Memory B cell (primary cell): Measurements from ENCODE around the gene POGLUT2.

Source experiments
- ATAC-seq: fragments of 150-1000 bp; cut with Tn5 transposase; 2 replicates; pipeline ENCODE4 v1.10.0; 2021; ENCODE audit warnings: low read depth, mild to moderate bottlenecking, moderate library complexity
- DNase-seq, 2 donors: peaks; one replicate each; pipeline ENCODE4 v3.0.0; 2022; ENCODE audit warnings: low spot score in 2 of 2
- H3K27ac Mint-ChIP-seq: one replicate; pipeline ENCODE4 v1.8.0; 2022; ENCODE audit warnings: mild to moderate bottlenecking, moderate library complexity, mixed read lengths
- H3K27me3 Mint-ChIP-seq: one replicate; pipeline ENCODE4 v1.8.0; 2022; ENCODE audit warnings: mixed read lengths
- H3K36me3 Mint-ChIP-seq: one replicate; pipeline ENCODE4 v1.8.0; 2022; ENCODE audit warnings: mild to moderate bottlenecking, mixed read lengths
- H3K4me1 Mint-ChIP-seq: one replicate; pipeline ENCODE4 v1.8.0; 2022; ENCODE audit warnings: mixed read lengths
- H3K4me3 Mint-ChIP-seq: one replicate; pipeline ENCODE4 v1.8.0; 2022; ENCODE audit warnings: mild to moderate bottlenecking, moderate library complexity, mixed read lengths
- H3K9me3 Mint-ChIP-seq: one replicate; pipeline ENCODE4 v1.8.0; 2022; ENCODE audit warnings: mixed read lengths

POGLUT2 gene

DNA sequence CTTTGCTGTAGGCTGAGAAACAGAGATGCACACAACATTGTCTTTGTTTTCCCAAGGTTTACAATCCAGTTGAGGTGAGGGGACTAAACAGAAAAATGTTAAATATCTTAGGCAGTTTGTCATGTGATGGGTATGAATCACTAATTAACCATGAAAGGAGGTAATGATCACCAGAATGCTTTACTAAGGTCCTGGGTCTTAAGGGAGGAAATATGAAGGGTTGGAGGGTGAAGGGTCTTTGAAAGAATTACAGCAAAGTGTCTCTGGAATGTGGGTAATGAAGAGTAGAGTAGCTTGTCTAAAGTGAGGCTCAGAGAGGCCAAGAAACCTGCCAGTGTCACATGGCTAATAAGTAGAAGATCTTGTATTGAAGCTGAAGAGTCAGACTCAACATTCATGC is 19.1 kb upstream of the POGLUT2 start:
- H3K27me3 Mint-ChIP-seq = no peaks in the 10 kb centered on the region
- no peak overlapping the region for H3K4me3 Mint-ChIP-seq
- H3K36me3 Mint-ChIP-seq = peaks cover 10% of the 10 kb centered on the region
- H3K9me3 Mint-ChIP-seq = no peaks in the 10 kb centered on the region
- H3K4me1 Mint-ChIP-seq = peaks cover 3% of the 10 kb centered on the region
- ATAC-seq (no peak), DNase-seq (no peak)
- no peak overlapping the region for H3K27ac Mint-ChIP-seq

DNA sequence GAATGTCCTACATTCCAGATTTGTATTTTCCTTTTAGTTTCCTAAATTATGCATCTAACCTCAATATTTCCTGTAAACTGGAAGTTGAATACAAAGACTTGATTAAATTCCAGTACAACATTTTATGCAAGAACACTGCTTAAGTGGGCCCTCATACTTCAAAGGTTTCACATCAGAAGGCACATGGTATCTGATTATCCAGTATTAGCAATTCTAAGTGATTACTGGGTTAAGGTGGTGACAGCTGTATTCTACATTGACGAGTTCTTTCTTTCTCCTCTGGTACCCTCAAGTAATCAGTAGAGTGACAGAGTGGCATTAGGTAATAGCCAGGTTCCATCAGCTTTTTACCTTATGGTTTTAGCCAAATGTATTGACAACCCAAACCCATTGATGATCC is 18.5 kb upstream of the POGLUT2 start:
- Mint-ChIP-seq H3K4me3 (no peak overlapping the region), H3K27ac (no peak overlapping the region), H3K4me1 (peaks cover 3% of the 10 kb centered on the region), H3K36me3 (peaks cover 6% of the 10 kb centered on the region), H3K27me3 (no peaks in the 10 kb centered on the region), H3K9me3 (no peaks in the 10 kb centered on the region)
- ATAC-seq = no peak
- no peak for DNase-seq

DNA sequence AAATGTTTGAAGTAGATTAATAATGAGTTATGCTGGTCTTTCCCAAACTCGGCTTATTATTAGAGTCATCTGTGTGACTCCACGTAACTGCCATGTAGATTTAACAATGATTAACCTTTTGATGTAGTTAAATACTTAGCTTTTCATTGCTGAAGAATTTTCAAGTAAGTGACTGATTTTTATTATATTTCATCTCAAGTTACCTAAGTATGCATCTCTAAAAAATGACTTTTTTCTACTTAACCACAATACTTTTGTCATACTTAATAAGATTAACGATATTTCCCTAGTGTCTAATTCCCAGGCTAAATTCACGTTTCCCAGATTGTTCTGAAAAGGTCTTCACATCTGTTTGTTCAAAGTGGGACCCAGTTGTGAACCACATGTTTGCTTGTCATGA is 17.9 kb upstream of the POGLUT2 start:
- no peak overlapping the region for H3K27ac Mint-ChIP-seq
- H3K9me3 Mint-ChIP-seq = peaks cover 4% of the 10 kb centered on the region
- peaks cover 3% of the 10 kb centered on the region for H3K4me1 Mint-ChIP-seq
- H3K36me3 Mint-ChIP-seq = peaks cover 6% of the 10 kb centered on the region
- H3K27me3 Mint-ChIP-seq = no peaks in the 10 kb centered on the region
- no peak overlapping the region for H3K4me3 Mint-ChIP-seq
- no peak for DNase-seq
- no peak for ATAC-seq

DNA sequence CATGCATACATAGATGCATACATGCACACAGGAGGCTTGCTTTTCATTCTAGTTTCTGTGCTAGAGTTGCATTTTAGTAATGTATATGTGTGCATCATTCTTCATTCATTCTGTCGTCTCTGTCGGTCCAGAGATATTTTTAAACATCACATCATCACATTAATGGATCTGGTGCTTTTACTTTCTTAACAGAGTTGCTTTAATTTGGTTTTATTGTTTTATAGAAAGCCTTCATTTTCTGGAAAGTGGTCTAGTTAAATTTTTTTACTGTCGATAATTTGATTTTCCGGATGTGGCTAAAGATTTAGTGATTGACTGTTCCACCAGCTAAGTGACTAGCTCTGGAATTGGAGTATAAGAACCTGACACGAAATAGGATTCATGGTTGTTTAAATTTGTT is 17.0 kb upstream of the POGLUT2 start:
- H3K9me3 Mint-ChIP-seq = peaks cover 4% of the 10 kb centered on the region
- no peak overlapping the region for H3K27ac Mint-ChIP-seq
- peaks cover 6% of the 10 kb centered on the region for H3K36me3 Mint-ChIP-seq
- ATAC-seq = no peak
- peaks cover 3% of the 10 kb centered on the region for H3K4me1 Mint-ChIP-seq
- no peak for DNase-seq
- no peaks in the 10 kb centered on the region for H3K27me3 Mint-ChIP-seq
- no peak overlapping the region for H3K4me3 Mint-ChIP-seq

DNA sequence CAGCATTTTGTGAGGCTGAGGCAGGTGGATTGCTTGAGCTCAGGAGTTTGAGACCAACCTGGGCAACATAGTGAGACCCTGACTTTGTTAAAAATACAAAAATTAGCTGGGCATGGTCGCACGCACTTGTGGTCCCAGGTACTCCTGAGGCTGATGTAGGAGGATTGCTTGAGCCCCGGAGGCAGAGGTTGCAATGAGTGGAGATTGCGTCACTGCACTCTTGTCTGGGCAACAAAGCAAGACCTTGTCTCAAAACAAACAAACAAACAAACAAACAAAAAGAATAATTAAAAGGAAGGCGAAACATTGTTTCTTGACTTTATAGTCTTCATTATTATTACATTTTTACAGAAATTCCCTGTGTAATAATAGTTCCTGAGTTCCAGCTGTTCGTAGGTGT is 16.0 kb upstream of the POGLUT2 start:
- Mint-ChIP-seq H3K4me1 (peaks cover 3% of the 10 kb centered on the region), H3K4me3 (no peak overlapping the region), H3K36me3 (peaks cover 6% of the 10 kb centered on the region), H3K9me3 (peaks cover 4% of the 10 kb centered on the region), H3K27ac (no peak overlapping the region), H3K27me3 (no peaks in the 10 kb centered on the region)
- ATAC-seq (no peak), DNase-seq (no peak)

DNA sequence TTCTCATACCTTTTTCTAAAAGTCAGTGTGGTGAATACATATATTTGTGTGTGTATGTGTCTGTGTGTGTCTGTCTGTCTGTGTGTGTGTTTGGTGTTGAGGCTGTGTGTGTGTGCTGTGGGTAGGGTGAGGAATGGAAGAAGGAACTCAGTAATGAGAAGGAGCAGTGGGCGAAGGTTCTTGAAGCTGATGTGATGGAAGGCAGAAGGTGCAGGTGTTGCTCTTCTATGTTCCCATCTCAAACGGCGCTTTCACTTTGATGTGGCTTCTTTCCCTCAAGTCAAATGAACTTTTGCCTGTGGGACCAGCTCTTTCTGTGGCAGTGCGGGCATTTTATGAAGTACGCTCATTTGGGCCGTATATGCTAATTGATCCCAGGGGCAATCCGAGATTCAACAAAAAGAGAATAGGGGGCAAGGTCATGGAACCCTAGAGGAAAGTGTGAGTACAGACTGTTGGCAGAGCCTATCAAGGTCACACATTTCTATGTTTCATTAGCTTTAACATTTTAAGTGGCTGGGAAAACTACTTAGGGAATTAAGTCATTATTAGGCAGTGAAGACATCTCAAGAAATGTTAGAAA is 15.3 kb upstream of the POGLUT2 start:
- no peaks in the 10 kb centered on the region for H3K27me3 Mint-ChIP-seq
- peaks cover 3% of the 10 kb centered on the region for H3K4me1 Mint-ChIP-seq
- peaks cover 6% of the 10 kb centered on the region for H3K36me3 Mint-ChIP-seq
- DNase-seq (no peak), ATAC-seq (no peak)
- H3K27ac Mint-ChIP-seq = no peak overlapping the region
- H3K9me3 Mint-ChIP-seq = peaks cover 4% of the 10 kb centered on the region
- no peak overlapping the region for H3K4me3 Mint-ChIP-seq

DNA sequence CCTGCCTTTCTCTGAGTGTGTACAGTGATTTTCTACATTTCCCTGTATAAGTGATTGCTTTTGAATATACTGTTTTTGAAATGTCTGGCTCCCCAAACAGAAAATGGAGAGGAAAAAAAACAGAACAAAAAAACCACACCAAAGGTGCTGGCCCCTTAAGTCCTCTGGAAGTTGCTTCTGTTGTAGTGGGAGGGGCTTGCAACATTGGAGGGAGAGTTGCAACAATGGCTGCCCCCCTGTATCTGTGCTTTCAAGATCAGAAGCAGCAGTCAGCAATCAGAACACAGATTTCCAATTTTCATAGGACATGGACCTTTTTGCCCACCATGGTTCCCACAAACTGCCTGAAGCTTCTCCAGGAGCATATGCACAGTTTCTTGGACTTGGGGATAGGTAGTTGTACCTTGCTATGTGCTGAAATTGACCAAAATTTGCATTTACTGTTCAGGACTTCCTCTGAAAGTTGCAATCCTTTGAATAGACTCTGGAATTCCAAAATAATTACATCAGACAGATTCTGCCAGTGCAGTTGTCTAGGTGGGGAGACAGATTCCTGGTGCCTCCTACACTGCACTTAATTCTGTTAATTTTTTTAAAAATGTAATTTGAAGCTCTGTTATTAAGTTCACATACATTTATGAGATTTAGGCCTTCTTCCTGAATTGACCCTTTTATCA is 14.0 kb upstream of the POGLUT2 start:
- peaks cover 3% of the 10 kb centered on the region for H3K4me1 Mint-ChIP-seq
- H3K36me3 Mint-ChIP-seq = peaks cover 6% of the 10 kb centered on the region
- no peaks in the 10 kb centered on the region for H3K27me3 Mint-ChIP-seq
- DNase-seq (no peak), ATAC-seq (no peak)
- peaks cover 4% of the 10 kb centered on the region for H3K9me3 Mint-ChIP-seq
- no peak overlapping the region for H3K27ac Mint-ChIP-seq
- no peak overlapping the region for H3K4me3 Mint-ChIP-seq

DNA sequence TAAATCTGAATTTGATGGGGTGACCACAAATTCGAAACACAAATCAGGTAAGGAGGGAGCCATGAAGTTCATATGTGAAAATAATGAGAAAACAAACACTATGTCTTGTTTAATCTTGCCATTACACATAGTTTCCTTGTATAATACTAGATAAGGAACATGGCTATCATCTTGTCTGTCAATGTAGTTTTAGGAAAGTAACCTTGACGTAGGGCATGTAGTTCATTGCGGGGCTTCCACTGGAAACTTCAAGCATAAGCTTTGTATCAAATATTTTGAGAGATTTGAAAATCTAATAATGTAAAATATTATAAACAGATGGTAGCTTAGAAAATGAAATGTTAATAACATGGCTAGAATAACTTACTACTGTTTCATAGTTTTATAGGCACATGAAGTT is 8.9 kb upstream of the POGLUT2 start:
- H3K36me3 Mint-ChIP-seq = peaks cover 4% of the 10 kb centered on the region
- H3K4me1 Mint-ChIP-seq = peaks cover 3% of the 10 kb centered on the region
- no peak overlapping the region for H3K4me3 Mint-ChIP-seq
- peaks cover 6% of the 10 kb centered on the region for H3K9me3 Mint-ChIP-seq
- H3K27ac Mint-ChIP-seq = no peak overlapping the region
- ATAC-seq (no peak), DNase-seq (no peak)
- no peaks in the 10 kb centered on the region for H3K27me3 Mint-ChIP-seq

DNA sequence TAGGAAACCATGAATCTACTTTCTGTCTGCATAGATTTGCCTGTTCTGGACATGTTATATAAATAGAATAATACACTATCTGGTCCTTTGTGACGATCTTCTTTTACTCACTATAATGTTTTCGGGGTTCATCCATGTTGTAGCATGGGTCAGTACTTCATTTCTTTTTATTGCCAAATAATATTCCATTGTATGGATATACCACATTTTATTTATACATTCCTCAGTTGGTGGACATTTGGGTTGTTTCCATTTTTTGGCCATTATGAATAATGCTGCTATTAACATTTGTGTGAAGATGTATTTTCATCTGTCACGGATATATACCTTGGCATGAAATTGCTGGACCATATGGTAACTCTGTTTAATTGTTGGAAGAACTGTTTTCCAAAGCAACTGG is 6.9 kb upstream of the POGLUT2 start:
- peaks cover 2% of the 10 kb centered on the region for H3K9me3 Mint-ChIP-seq
- DNase-seq (no peak), ATAC-seq (no peak)
- no peak overlapping the region for H3K4me3 Mint-ChIP-seq
- H3K36me3 Mint-ChIP-seq = no peaks in the 10 kb centered on the region
- peaks cover 3% of the 10 kb centered on the region for H3K4me1 Mint-ChIP-seq
- H3K27me3 Mint-ChIP-seq = no peaks in the 10 kb centered on the region
- no peak overlapping the region for H3K27ac Mint-ChIP-seq

DNA sequence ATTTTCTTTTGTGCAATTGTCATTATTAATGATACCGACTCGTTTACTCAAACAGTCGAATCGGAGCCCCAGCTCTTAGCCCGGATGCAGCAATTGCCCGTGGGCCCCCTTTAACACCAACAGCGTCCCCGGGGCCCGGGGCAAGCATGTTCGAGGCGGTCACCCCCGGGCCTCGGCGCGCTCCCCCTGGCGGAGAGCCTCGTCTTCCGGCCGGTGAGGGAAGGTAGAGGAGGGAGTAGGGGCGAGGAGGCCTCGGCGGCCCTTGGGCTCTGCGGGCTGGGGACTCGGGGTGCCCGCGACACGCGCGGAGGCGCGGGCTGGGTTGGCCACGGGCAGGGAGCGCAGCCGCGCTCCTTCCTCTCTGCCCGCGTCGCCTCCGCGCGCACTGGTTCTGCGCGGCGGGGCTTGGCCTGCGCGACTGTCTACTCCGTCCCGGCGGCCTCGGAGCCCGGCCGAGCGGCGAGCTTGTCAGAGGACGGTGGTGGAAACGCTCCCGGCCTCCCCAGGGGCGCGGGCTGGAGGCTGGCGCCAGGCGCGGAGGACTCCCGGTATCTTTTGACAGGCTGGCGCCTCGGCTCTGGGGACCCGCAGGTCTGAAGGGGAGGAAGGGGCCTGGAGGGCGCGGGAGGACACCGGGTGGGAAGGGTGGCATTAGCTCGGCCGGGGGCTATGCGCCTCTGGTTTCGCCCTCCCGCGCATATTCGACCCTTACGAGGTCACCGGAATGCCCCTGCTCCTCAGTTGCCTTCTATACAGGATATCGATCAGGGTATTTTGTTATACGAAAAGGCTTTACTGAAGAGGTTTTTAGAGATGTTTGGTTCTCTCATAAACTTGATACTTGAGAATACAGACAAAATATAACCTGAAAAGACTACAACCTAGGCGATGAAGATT is 1.6 kb upstream of the POGLUT2 start:
- peak; percentile 72 to 80 for DNase-seq
- peaks cover 9% of the 10 kb centered on the region for H3K4me1 Mint-ChIP-seq
- peaks cover 1% of the 10 kb centered on the region for H3K27me3 Mint-ChIP-seq
- H3K27ac Mint-ChIP-seq = no peak overlapping the region
- H3K4me3 Mint-ChIP-seq = peak overlapping the region; percentile 87
- no peaks in the 10 kb centered on the region for H3K9me3 Mint-ChIP-seq
- H3K36me3 Mint-ChIP-seq = no peaks in the 10 kb centered on the region
- peak; percentile 84 for ATAC-seq

DNA sequence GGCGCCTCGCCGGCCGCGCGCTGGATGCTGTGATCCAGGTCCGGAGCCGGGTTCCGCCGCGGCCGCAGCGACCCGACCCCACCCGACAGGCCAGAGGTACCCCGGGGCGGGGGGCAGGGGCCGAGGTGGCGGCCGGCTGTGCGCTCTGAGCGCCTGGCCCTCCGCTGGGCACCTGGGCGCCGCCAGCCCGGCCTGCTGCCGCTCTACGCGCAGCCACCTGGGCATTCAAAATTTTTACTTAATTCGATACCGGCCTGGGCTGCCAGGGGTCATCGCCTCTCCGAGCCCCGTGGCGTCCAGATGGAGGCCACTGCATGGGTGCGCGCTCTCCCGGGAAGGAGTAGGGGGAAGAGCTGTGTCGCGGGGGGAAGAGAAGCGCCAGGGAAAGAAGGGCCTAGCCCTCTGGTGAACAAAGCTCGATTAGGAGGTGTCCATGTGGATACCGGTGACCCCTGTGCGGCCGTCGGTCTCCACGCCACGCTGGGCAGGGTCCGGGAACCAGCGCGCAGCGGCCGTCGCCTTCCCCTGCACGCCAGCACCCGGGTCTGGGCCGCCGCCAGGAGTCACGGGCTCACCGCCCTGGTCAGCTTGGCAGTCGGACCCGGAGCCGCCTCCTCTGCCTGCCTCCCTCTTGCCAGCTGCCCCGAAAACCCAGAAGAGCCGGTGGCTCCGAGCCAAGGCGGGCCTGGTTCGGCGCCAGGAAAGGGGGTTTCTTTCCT is 809 bp upstream of the POGLUT2 start:
- no peaks in the 10 kb centered on the region for H3K36me3 Mint-ChIP-seq
- no peaks in the 10 kb centered on the region for H3K9me3 Mint-ChIP-seq
- H3K27ac Mint-ChIP-seq = no peak overlapping the region
- DNase-seq = peak; percentile 9 to 24
- peaks cover 1% of the 10 kb centered on the region for H3K27me3 Mint-ChIP-seq
- peak overlapping the region; percentile 87 for H3K4me3 Mint-ChIP-seq
- H3K4me1 Mint-ChIP-seq = peaks cover 9% of the 10 kb centered on the region
- ATAC-seq = peak; percentile 4

DNA sequence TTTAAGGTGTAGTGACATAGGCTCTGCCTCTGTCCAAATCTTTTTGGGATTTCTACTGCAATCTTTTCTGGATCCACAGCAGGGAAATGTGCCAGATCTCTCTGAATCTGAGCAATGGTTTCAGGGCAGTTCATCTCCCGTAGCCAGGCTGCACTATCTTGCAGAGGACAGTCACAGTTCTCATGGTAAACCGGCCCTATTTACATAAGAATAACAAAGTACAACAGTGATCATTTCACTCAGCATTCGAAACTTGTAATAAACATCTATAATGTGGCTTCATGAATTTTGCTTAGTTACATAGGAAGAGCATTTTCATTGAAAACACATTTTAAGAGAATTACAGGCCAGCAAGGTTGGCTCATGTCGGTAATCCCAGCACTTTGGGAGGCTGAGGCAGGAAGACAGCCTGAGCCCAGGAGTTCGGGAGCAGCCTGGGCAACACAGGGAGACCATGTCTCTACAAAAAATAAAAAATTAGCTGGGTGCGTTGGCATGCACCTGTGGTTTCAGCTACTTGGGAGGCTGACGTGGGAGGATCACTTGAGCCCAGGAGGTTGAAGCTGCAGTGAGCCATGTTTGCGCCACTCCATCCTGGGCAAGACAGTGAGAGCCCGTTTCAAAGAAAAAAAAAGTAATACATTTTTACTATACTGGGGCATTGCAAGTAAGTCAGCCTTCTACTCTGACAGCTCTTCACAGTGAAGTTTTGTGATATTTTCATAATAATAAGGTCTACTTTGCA is 5.0 kb downstream of the POGLUT2 start:
- H3K27ac Mint-ChIP-seq = no peak overlapping the region
- ATAC-seq (no peak), DNase-seq (no peak)
- no peaks in the 10 kb centered on the region for H3K9me3 Mint-ChIP-seq
- H3K27me3 Mint-ChIP-seq = peaks cover 4% of the 10 kb centered on the region
- H3K4me1 Mint-ChIP-seq = peaks cover 4% of the 10 kb centered on the region
- H3K36me3 Mint-ChIP-seq = no peaks in the 10 kb centered on the region
- no peak overlapping the region for H3K4me3 Mint-ChIP-seq

DNA sequence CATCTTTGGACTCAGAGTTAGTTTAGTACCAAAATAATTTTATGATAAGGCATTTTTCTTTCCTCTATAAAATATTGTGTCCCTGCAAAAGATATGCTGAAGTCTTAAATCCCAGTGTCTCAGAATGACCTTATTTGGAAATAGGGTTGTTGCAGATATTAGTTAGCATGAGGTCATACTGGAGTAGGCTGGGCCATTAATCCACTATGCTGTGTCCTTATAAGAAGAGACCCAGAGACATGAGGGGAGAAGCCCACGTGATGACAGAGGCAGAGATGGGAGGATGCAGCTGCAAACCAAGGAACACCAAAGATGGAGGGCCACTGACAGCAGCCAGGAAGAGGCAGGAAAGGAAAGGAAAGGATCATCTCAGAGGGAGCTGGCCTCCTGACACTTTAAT is 6.4 kb downstream of the POGLUT2 start:
- Mint-ChIP-seq H3K36me3 (no peaks in the 10 kb centered on the region), H3K4me3 (no peak overlapping the region)

More for the DNA sequence above, 6.4 kb downstream of the POGLUT2 start:
- DNase-seq = no peak
- no peak for ATAC-seq
- Mint-ChIP-seq H3K4me1 (no peaks in the 10 kb centered on the region), H3K9me3 (no peaks in the 10 kb centered on the region), H3K27me3 (peaks cover 3% of the 10 kb centered on the region), H3K27ac (no peak overlapping the region)
